HG02610 (cell line): ENCODE measurements around the gene DNAAF1.

Experiments
- ATAC-seq: cut with Tn5 transposase; IDR thresholded peaks from one replicate; pipeline ENCODE4 v1.9.1; 2021; ENCODE audit warnings: mild to moderate bottlenecking, moderate library complexity; ENCODE audit not compliant: unreplicated experiment

Gene DNAAF1

GRCh38 chr16:84159007-84159406 is 13.9 kb downstream of the DNAAF1 start:
- ATAC-seq: no peak

- no peak for ATAC-seq
Observed at GRCh38 chr16:84159800-84160199, 14.7 kb downstream of the DNAAF1 start.

DNA sequence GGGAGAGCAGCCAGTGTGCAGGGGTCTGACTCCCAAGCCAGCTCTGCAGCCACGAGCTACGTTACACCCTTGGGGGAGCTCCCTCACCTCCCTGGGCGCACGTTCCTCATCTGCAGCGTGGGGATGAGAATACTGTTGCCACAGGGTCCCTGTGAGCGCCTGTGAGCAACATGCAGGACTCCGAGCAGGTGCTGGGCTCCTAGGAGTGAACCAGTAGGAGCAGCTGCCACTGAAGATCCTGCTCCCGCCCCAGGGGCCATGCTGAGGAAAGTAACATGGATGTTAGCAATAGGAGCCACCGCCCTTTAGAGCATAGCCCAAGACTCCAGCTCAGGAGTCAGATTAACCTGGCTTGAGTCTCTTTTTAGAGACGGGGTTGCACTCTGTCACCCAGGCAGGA is 15.9 kb downstream of the DNAAF1 start:
- no peak for ATAC-seq

- no peak for ATAC-seq
Observed at GRCh38 chr16:84161801-84162200, 16.7 kb downstream of the DNAAF1 start.

GRCh38 chr16:84165746-84166145 is 20.6 kb downstream of the DNAAF1 start:
- no peak for ATAC-seq

- no peak for ATAC-seq
Observed at GRCh38 chr16:84166796-84167695, 21.9 kb downstream of the DNAAF1 start.

DNA sequence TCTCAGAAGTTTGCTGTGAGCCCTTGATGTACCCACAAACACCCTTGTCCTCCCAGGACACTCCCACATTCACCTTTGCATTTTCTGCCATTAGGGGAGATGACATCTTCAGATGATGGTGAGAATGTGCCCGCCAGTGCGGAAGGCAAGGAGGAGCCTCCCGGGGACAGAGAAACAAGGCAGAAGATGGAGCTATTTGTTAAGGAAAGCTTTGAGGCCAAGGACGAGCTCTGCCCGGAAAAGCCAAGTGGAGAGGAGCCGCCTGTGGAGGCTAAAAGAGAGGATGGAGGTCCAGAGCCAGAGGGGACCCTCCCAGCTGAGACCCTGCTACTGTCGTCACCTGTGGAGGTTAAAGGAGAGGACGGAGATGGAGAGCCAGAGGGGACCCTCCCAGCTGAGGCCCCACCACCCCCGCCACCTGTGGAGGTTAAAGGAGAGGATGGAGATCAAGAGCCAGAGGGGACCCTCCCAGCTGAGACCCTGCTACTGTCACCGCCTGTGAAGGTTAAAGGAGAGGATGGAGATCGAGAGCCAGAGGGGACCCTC is 24.7 kb downstream of the DNAAF1 start:
- no peak for ATAC-seq

DNA sequence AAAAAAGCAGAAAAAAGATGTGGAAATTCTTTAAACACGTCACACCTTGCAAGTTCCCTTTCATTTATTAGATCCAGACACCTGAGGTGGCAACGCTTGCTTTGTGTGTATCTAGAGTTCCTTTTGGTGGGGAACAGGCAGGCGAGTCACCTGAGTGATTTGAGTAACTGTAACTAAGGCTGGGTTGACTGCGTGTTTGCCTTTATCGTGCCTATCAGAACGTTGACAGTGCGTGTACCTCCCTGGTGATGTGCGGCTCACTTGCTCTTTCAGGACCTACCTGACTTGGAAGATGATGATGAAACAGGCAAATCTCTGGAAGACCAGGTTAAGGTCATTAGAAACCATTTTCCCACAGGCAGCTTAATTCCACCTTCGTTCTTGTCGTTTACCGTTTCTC is 29.3 kb downstream of the DNAAF1 start:
- ATAC-seq: no peak

- ATAC-seq: peak; percentile 76
Observed at GRCh38 chr16:84175350-84176081, 30.4 kb downstream of the DNAAF1 start.

GRCh38 chr16:84176192-84177053 is 31.3 kb downstream of the DNAAF1 start:
- ATAC-seq: no peak

GRCh38 chr16:84177741-84178073 is 32.6 kb downstream of the DNAAF1 start:
- no peak for ATAC-seq

DNA sequence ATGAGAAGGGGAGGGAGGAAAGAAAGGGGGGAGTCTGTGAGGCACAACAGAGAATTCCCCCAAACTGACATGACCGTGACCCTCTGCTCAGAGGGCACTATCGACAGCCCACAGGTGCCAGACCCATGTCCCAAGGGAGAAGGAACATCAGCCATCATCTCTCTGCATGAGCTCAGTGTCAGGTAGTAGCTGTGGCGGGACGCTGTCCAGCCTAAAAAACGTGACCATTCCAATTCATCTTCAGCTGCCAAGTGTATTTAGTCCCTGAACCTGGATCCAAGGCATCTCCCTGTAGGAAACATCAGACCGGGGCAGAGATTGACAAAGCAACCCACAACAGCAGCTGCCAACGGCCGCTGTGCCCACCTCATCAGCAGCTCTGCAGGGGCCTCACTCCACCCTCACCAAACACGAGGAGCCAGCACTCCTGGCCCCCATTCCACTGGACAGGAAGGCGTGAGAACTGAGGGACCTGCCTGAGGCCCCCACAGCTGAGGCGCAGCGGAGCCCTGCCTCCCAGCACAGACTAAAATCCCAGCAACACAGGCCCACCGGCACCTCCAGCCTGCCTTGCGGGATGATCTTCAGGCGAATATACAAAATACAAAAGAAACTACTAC is 33.1 kb downstream of the DNAAF1 start:
- no peak for ATAC-seq

- no peak for ATAC-seq
Observed at GRCh38 chr16:84178892-84179611, 33.9 kb downstream of the DNAAF1 start.

GRCh38 chr16:84179612-84180320 is 34.7 kb downstream of the DNAAF1 start:
- no peak for ATAC-seq

GRCh38 chr16:84180519-84181140 is 35.5 kb downstream of the DNAAF1 start:
- ATAC-seq: no peak

- ATAC-seq: no peak
Observed at GRCh38 chr16:84181144-84181915, 36.2 kb downstream of the DNAAF1 start.

- ATAC-seq: no peak
Observed at GRCh38 chr16:84182104-84182503, 37.0 kb downstream of the DNAAF1 start.
